Measurements from ENCODE around the gene MT1B. TPM values are rescaled to one million over a fixed set of nuclear protein-coding genes. Genes with fewer than 3 reads are reported as not detected.

Gene MT1B
- total and polyA plus RNA-seq, 2 of the 13 experiments (the other 11 are each of a cell fraction or from before 2014, with no cell fraction given) = 0.89 TPM; not detected in 1

DNA sequence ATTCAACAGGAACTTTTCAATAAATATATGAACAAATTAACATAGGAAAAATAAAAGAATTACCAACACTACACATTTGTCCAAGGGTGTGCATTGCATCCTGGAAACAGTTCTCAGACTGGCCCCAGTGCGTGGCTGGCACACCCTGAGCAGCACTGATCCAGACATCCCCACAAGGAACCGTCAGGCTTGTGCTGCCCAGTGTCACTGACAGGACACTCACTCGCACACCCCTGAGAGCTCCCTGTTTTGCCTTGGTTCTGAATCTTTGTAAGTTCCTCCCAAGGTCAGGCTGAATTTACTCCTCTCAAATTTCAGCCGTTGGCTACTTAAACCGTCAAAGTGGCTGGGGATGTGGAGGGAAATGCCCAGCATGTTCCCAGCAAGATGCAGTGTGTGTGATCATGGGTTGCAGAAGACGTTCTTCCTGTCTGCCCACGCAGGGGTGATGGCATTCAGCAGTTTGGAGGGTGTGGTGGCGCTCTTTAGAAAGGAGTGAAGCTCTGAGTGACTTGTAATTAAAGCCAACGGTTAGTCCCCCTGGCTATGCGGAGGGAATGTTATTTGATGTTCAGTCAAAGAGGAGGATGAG, 41.6 kb upstream of the MT1B start (continued):
- TF ChIP-seq, protein P1, sequence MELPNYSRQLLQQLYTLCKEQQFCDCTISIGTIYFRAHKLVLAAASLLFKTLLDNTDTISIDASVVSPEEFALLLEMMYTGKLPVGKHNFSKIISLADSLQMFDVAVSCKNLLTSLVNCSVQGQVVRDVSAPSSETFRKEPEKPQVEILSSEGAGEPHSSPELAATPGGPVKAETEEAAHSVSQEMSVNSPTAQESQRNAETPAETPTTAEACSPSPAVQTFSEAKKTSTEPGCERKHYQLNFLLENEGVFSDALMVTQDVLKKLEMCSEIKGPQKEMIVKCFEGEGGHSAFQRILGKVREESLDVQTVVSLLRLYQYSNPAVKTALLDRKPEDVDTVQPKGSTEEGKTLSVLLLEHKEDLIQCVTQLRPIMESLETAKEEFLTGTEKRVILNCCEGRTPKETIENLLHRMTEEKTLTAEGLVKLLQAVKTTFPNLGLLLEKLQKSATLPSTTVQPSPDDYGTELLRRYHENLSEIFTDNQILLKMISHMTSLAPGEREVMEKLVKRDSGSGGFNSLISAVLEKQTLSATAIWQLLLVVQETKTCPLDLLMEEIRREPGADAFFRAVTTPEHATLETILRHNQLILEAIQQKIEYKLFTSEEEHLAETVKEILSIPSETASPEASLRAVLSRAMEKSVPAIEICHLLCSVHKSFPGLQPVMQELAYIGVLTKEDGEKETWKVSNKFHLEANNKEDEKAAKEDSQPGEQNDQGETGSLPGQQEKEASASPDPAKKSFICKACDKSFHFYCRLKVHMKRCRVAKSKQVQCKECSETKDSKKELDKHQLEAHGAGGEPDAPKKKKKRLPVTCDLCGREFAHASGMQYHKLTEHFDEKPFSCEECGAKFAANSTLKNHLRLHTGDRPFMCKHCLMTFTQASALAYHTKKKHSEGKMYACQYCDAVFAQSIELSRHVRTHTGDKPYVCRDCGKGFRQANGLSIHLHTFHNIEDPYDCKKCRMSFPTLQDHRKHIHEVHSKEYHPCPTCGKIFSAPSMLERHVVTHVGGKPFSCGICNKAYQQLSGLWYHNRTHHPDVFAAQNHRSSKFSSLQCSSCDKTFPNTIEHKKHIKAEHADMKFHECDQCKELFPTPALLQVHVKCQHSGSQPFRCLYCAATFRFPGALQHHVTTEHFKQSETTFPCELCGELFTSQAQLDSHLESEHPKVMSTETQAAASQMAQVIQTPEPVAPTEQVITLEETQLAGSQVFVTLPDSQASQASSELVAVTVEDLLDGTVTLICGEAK (IDR thresholded peaks at IDR 0.05) = no peak
- TF ChIP-seq, protein P1 (CRISPR knock-in tag; IDR thresholded peaks at IDR 0.05) = 0 out of 2 replicates have a peak, but pooled peaks have one; percentile 18
- peak; percentile 59; the same call in 1 of the 2 replicates for TF ChIP-seq ZC3H13 (CRISPR knock-in tag; IDR thresholded peaks at IDR 0.05)
- TF ChIP-seq, protein P2, sequence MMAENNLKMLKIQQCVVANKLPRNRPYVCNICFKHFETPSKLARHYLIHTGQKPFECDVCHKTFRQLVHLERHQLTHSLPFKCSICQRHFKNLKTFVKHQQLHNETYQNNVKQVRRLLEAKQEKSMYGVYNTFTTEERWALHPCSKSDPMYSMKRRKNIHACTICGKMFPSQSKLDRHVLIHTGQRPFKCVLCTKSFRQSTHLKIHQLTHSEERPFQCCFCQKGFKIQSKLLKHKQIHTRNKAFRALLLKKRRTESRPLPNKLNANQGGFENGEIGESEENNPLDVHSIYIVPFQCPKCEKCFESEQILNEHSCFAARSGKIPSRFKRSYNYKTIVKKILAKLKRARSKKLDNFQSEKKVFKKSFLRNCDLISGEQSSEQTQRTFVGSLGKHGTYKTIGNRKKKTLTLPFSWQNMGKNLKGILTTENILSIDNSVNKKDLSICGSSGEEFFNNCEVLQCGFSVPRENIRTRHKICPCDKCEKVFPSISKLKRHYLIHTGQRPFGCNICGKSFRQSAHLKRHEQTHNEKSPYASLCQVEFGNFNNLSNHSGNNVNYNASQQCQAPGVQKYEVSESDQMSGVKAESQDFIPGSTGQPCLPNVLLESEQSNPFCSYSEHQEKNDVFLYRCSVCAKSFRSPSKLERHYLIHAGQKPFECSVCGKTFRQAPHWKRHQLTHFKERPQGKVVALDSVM (CRISPR knock-in tag; IDR thresholded peaks at IDR 0.05) = no peak
- TF ChIP-seq POLR2AphosphoS5 (IDR thresholded peaks at IDR 0.05; ENCODE audit: low read depth, low read length) = no peak
- TF ChIP-seq HMG20A (CRISPR knock-in tag; IDR thresholded peaks at IDR 0.05; ENCODE audit: borderline replicate concordance) = no peak
- TF ChIP-seq, protein P3, sequence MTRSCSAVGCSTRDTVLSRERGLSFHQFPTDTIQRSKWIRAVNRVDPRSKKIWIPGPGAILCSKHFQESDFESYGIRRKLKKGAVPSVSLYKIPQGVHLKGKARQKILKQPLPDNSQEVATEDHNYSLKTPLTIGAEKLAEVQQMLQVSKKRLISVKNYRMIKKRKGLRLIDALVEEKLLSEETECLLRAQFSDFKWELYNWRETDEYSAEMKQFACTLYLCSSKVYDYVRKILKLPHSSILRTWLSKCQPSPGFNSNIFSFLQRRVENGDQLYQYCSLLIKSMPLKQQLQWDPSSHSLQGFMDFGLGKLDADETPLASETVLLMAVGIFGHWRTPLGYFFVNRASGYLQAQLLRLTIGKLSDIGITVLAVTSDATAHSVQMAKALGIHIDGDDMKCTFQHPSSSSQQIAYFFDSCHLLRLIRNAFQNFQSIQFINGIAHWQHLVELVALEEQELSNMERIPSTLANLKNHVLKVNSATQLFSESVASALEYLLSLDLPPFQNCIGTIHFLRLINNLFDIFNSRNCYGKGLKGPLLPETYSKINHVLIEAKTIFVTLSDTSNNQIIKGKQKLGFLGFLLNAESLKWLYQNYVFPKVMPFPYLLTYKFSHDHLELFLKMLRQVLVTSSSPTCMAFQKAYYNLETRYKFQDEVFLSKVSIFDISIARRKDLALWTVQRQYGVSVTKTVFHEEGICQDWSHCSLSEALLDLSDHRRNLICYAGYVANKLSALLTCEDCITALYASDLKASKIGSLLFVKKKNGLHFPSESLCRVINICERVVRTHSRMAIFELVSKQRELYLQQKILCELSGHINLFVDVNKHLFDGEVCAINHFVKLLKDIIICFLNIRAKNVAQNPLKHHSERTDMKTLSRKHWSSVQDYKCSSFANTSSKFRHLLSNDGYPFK (CRISPR knock-in tag; IDR thresholded peaks at IDR 0.05; ENCODE audit: borderline replicate concordance) = 0 out of 2 replicates have a peak, but pooled peaks have one; percentile 49
- no peak for TF ChIP-seq ZNF264 (CRISPR knock-in tag; IDR thresholded peaks at IDR 0.05)
- TF ChIP-seq ZFAT (CRISPR knock-in tag; conservative IDR thresholded peaks at IDR 0.05) = no peak
- TF ChIP-seq CBX1 (IDR thresholded peaks at IDR 0.05; ENCODE audit: low read depth) = no peak
- TF ChIP-seq ZFP90 (CRISPR knock-in tag; IDR thresholded peaks at IDR 0.05; ENCODE audit: borderline replicate concordance) = no peak
- no peak for TF ChIP-seq ETV6 (CRISPR knock-in tag; conservative IDR thresholded peaks at IDR 0.05)
- TF ChIP-seq, protein P4, sequence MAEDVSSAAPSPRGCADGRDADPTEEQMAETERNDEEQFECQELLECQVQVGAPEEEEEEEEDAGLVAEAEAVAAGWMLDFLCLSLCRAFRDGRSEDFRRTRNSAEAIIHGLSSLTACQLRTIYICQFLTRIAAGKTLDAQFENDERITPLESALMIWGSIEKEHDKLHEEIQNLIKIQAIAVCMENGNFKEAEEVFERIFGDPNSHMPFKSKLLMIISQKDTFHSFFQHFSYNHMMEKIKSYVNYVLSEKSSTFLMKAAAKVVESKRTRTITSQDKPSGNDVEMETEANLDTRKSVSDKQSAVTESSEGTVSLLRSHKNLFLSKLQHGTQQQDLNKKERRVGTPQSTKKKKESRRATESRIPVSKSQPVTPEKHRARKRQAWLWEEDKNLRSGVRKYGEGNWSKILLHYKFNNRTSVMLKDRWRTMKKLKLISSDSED (CRISPR knock-in tag; IDR thresholded peaks at IDR 0.05) = no peak
- TF ChIP-seq BRD4 (CRISPR knock-in tag; IDR thresholded peaks at IDR 0.05) = no peak
